ENCODE results near the gene ANKH.
"Not testable (repeated sequence)": the region's sequence is repeated elsewhere in the genome, so short reads cannot be mapped to it uniquely, and the experiment has no call there.

The ANKH gene

DNA sequence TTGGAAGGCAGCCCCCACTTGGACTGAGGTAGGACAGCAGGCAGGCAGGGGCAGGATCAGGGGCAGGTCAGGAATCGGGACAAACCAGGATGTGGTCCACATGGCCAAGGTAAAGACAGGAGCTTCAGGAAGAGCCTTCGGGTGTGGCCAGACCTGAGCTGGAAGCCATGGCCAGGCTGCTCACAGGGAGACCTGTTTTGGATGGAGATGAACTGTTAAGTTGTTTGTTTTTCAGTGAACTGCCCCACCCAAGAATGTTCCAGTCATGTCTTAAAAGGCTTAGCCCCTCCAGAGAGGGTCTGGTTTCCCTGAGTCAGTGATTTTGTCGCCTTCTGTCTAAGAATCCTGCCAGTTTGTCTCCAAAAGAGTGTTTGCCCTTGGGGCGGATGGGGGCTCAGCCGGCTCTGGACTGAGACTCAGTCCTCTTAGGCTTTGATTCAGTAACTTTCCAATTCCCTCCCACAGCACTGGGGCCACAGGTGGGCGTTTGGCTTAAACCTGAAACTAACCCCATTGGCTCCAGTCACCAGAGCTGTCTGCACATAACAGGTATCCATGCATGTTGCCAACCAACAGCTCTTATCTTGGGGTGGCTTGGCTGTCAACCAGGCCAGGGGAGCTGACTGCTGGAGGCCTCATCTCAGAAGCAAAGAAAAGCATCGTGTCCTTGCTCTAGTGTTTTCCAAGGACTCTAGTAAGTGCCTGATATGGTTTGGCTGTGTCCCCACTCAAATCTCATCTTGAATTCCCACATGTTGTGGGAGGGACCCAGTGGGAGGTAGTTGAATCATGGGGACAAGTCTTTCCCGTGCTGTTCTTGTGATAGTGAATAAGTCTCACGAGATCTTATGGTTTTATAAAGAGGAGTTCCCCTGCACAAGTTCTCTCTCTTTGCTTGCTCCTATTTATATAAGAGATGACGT lies 11.3 kb upstream of the ANKH start:
- no peak for DNase-seq (ENCODE audit: low read depth)

DNA sequence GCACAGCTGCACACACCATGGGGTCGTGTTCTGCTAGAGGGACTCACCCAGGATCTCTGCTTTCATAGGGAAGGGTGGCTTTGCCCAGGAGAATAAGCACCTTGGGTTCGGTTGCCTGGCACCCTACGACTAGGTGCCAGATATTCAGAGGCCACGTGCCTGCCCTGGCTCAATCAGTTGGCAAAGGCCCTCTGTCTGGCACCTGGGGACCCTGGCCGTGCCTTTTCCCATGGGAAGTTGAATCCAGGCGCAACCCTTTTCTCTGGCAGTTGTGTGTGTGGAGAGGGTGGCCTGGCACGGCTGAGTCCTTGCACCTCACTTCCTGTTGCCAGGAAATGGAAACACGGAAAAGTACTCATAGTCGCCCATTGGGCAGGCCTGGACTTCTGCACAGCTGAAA lies 10.2 kb upstream of the ANKH start:
- no peak for DNase-seq (ENCODE audit: low read depth)

DNA sequence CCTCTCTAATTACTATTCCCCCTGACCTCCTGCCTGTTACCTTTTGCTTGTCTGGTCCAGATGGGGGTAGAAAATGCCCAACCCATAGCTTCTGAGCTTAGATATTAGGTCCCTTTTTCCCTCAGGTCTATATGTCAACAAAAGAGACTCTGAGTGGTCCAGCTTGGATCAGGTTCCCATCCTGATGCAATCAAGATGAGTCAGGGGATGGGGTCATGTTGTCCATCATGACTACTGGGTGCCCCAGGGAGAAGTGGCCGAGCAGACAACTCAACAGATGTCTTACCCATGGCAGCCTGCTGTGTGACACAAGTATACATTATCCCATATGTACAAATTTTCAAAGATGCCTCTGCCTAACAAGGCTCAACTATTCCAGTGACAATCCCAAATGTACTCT lies 9.1 kb upstream of the ANKH start:
- DNase-seq (ENCODE audit: low read depth): peak; percentile 45

DNA sequence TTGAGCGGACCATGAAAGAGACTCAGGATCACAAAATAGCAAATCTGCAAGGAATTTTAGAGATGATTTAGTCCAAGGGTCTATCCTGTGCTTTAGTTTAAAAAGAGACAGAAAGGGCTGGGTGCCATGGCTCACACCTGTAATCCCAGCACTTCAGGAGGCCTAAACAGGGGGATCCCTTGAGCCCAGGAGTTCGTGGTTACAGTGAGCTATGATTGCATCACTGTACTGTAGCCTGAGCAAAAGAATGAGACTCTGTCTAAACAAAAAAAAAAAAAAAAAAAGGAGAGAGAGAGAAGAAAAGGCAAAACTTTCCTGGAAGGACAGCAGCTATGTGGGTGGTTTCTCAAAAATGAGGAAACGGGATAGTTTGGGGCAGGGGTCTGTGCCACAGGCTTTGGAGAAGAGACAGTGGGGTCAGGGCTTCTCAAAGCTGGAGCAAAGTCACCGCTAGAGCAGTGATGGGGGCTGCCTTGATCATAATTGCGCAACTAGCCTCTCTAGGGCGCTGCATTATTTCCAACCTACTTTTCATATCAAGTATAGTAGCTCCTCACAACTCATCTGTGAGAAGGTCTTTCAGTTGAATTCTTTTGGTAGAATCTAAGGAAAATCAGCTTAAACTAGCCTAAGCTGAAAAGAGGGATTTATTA lies 8.5 kb upstream of the ANKH start:
- DNase-seq (ENCODE audit: low read depth): no peak

DNA sequence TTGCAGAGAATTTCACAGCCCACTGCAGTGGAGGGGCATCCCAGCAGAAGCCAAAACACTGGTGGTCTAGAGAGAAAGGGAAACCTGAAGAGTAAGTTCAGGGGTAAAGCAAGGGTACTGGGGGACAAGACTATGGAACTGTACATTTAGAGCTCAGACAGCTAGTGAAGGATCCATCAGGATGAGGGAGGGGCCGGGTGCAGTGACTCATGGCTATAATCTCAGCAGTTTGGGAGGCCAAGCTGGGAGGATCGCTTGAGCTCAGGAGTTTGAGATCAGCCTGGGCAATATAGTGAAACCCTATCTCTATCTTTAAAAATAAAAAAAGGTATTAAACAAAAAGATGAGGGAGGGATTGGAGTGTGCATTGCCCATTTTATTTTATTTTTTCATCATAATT lies 7.8 kb upstream of the ANKH start:
- DNase-seq (ENCODE audit: low read depth): no peak

DNA sequence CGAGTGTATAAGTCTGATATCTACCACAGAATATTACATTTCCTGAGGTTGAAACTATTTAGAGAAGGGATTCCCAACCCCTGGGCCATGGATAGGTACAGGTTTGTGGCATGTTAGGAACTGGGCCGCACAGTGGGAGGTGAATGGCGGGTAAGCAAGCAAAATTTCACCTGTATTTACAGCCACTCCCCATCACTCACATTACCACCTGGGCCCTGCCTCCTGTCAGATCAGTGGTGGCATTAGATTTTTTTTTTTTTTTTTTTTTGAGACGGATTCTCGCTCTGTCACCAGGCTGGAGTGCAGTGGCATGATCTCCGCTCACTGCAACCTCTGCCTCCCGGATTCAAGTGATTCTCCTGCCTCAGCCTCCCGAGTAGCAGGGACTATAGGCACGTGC lies 6.6 kb upstream of the ANKH start:
- not testable (repeated sequence) for DNase-seq (ENCODE audit: low read depth)

DNA sequence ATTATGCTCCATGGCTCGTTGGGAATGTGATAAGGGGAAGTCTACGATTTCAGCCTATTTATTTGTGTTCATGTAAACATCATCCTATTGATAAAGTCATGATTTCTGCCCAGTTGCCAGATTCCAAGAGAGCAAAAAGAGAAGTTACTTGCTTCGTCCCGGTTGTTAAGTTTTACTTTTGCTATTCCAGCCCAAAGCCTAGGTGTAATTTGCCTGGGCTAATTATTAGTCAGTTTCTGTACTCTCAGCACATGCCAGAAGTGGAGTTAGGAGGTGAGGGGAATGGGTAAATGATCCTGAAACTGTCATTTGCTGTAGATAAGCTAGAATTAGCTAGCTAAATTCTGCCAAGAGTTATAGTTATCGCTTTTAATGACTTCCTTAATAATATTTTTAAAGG lies 4.5 kb upstream of the ANKH start:
- DNase-seq (ENCODE audit: low read depth): no peak

DNA sequence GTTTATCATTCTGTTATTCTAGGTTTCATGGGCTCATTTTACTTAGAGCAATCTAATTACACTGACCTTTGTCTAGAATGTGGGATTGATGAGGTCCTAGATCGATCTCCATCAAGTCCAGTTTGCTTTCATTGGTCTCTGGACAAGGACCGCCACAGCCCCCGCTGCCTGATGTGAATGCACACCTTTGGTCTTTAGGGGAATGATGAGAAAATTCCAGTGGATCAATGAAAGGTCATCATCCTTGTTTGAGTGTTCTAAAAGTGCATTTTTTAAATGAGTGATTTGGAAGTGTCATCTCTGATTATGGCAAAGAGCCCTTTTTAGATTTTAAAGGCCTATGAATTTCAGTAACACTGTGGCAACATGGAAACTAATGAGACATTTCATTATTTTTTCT lies 2.2 kb upstream of the ANKH start:
- DNase-seq (ENCODE audit: low read depth): no peak

DNA sequence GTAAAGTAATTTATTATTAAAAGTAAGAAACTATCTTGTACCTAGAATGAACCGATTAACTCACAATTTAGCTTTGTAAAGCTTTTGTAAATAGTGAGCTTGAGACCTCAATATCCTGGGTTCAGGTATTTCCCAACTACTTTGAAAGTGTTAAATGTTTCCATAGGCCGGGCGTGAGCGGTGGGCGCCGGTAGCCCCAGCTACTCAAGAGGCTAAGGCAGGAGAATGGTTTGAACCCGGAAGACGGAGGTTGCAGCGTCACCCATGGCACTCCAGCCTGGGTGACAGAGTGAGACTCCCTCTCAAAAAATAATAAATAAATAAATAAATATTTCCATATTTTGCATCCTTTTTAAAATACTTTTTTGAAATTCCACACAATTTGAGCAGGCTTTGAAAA lies 1.5 kb upstream of the ANKH start:
- no peak for DNase-seq (ENCODE audit: low read depth)

DNA sequence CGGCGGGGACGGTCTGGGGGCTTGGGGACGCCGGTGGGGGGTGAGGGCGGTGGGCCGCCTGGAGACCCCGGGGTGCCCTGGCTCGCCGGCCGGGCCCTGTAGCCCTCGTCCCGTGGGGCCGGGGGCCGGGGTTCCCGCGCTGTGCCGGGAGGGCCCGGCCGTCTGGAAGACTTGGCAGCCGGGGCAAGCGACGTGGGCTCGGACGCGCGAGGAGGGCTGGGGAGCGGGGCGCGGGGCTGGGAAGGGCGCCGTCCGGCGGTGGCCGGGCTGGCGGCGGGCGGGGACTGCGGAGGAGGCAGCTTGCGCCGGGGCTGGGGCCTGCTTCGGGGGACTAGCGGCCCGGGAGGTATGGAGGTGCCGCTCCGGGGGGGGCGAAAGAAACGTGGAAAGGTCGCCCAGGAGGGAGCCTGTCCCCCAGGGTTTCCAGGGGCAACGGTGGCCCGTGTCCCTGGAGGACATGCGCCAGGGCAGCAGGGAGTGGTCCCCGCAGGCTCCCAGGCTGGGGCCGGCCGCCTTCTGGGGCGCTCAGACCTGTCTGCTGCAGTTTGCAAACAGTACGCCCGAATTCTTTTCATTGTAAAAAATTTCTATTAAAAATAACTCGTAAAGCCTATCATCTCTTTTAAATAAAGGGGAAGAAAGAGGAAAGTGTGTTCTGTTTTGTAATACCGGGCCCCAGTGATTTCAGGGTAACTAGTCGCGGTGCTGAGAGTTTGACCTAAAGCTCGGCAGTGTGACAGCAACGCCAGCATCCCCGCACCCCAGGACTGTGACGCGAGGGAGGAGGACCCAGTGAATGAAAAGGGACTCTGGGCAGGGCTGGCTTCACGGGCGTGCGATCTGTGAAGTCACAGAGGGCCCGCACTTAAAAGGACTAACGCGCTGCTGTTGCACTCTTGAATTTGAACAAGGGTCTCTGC lies 752 bp upstream of the ANKH start:
- peak; percentile 35 for DNase-seq (ENCODE audit: low read depth)

DNA sequence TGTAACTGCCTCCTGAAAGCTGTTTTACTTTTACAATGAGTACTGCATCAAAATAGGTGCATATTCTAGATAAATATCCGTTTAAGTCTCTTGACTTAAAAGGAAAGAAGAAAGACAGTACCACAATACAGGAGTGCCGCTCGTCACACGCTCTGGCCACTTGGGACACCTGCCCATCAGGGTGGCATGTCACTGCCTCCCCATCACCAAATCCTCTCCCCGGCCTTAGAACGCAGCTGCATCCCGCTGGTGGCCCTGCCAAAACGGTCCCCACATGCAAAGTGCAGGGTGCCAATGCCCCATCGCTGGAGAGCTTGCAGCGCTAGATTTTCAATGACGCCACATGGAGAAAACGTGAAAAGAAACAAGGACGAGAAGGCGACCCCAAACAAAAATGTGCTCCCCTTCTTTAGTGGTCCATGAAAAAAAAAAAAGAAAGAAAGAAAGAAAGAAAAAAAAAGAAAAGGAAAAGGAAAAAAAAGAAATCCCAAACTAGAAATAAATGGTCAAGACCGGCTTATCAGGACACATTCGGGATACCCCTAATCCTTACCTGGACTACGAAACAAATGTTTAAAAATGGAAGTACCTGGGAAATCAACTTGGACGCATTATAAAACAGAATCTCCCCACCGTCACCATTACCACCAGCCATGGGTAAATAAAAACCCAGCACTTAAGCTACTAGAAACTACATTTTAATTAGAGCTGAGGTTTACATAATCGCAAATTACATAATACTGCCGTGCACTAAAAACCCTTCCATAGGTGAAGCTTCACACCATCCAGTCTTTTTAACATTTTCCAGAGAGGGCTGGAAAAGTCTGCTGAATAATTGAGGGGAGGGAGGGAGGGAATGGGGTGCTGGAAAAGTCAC lies 1.0 kb downstream of the ANKH start:
- DNase-seq (ENCODE audit: low read depth): no peak

DNA sequence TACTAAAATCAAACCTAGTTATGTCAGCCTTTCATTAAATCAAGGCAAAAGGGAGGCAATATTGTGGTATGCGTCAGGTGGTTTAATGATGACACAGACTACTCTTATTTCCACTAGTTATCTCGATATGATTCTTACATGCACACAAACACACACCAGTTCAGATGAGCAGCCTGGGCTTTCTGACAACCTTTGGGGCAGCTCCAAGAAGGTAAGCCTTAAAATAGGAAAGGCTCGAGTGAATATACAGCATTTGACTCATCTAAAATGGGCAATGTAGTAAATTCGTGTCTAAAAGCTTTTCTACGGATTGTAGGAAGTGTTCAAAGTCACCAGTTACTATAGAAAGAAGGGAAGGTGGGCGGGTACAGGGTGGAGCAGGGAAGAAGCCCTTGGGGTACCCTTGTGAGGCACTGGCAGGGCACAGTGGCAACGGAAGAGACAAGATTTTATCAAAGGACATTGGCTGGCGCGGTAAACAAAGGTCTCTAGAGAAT lies 1.9 kb downstream of the ANKH start:
- no peak for DNase-seq (ENCODE audit: low read depth)

DNA sequence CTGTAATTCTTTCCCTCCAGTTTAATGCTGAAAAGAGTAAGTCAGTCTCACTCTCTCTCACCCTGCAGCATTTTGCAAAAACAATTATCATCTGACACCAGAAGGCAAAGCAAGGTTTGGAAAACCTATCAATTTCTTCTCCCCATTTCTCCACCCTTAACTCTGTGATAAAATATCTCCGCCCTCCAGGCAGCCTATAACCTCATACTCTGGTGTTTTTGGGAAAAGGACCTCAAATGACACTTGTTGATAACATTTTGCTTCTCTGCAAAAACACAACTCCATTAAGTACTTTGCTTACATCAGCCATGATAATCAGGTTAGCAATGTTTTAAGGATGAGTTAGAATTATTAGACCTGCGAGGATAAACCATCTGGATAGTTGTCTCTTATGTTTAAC lies 2.3 kb downstream of the ANKH start:
- no peak for DNase-seq (ENCODE audit: low read depth)

DNA sequence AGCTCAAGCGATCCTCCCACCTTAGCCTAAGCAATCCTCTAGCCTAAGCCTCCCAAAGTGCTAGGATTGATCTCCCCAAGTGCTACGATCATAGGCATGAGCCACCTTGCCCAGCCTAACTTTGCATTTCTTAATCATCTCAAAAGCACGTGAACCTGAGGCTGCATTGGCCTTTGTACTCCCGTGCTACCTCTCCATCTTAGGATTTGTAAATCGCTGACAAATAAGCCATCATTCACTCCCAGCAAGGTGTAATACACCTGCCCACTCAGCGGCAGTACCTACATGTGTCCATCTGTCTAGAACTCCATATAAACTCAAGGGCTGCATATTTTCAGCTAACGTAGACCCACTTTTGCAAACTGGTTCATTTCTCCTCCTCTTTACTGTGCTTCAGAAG lies 2.8 kb downstream of the ANKH start:
- no peak for DNase-seq (ENCODE audit: low read depth)

DNA sequence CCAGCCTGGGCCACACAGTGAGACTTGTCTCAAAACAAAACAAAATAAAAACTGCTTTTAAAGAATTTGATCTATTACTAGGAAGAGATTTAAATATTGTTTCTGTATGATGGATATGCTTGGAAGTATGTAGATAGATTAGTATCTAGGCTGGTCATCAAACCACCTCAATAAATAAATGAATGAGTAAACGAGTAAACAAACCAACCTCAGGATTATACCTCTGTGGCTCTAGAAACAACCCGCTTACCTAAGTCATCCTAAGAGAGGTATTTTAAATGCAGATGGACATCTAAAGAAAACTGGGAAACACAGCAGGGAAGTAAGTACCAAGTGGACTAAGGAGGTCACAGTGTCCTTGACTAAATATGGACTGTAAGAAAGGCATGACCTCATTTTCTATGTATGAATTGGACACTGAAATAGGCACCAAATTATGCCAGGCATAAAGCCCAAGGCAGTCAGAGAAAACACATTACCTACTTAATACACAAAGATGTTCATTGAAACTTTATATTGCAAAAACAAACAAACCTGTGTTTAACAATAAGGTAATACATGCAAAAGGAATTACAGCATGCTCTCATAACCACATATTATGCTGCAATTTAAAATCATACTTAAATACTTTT lies 7.3 kb downstream of the ANKH start:
- no peak for DNase-seq (ENCODE audit: low read depth)

DNA sequence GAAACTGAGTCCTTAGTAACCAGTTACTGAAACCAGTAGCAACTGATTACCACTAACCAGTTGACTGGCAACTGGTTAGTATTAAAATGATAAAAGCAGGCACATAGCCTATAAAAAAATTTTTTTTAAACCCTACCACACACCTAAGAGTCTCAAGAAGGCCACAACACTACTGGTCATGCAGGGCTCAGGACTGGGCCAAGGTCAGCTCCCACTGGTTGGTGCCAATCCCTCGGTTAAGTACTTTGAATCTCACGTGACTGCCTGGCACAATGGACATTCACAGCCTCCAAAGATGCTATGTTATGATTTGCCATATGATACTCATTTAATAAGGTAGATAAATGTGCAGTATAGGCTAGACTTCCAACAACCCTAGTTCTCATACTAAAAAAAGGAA lies 8.5 kb downstream of the ANKH start:
- no peak for DNase-seq (ENCODE audit: low read depth)

DNA sequence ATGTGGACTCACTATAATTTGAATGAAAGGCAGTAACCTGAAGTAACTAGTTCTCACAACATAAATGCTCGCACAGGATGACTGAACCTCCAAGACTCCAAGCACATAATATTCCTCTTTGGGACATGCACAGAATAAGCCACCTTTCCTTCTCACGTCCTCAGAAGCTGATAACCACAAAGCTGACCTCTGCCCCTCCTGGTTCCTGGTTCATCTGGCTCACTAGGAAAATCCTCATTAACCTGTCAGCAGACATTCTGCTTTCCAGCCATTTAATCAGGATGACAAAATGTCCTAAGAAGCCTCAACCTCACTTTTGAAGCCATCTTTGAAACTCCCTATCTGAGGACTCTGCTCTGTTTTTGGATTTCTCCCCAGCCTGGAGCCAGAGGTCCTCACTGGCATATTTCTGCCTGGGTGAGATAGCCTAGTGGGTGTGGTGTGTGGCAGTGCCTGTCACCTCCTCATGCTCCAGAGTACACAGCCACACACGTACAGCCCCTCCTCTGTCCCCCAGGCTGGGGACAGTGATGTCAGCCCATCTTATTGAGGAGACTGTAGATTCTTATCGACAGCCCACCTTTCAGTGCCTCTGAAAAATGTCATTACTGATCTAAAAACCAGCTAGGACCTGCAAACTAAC lies 10.3 kb downstream of the ANKH start:
- no peak for DNase-seq (ENCODE audit: low read depth)

DNA sequence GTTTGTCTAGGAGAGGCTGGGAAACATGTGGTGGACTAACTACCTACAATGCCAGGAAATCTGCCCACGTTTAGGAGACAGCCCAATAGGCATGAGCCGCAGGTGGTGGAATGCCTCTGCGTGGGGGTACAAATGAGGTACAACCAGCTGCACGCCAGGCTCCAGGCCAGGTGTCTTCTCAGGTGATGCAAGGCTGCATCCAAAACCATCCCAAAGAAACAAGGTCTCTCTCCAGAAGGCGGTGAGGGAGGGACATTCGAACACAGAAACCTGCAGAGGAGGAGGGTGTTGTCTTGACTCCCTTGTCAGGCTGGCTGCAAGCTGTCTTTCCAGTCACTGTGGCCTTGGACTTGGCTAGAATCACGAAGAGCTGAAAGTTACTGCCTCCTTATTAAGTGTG lies 11.6 kb downstream of the ANKH start:
- no peak for DNase-seq (ENCODE audit: low read depth)

DNA sequence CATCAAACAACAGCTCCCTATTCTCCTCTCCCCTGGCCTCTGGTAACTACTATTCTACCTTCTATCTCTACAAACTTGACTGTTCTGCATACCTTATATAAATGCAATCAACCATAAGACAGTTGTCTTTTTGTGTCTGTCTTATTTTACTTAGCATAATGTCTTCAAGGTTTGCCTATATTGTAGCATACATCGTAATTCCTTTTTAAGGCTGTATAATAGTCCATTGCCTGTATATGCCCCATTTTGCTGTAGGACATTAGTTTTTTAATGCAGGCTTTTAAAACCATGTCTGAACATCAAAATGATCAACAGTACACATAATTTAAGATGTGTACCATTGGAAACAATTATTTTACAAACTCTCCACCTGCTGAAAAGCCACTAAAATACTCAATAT lies 12.4 kb downstream of the ANKH start:
- DNase-seq (ENCODE audit: low read depth): no peak

DNA sequence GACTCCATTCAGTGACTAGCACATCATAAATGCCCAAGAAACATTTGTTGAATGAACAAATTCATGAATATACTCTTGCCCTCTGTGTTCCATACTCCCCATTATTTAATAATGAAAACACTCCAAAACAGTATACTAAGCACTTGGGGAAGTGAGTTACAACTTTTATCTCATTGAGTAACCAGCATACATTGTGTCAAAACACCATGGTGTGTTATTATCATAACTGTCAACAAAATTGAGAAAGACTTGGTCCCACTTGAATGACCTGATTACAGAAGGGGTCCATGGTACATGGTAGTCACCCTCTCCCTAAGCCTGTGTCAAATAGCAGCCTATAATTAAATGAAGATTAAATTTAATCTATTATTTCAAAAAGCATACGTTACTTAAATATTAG lies 16.2 kb downstream of the ANKH start:
- DNase-seq (ENCODE audit: low read depth): no peak

Data from stromal cell of bone marrow (primary cell).